GM19397 (cell line): Measurements from ENCODE around the gene BICDL2.
"Not testable (repeated sequence)": the region's sequence is repeated elsewhere in the genome, so short reads cannot be mapped to it uniquely, and the experiment has no call there.

ENCODE experiments used
- ATAC-seq: cut with Tn5 transposase; IDR thresholded peaks from one replicate; pipeline ENCODE4 v1.9.1; 2021; ENCODE audit warnings: mild to moderate bottlenecking, moderate library complexity; ENCODE audit not compliant: unreplicated experiment

BICDL2 gene

DNA sequence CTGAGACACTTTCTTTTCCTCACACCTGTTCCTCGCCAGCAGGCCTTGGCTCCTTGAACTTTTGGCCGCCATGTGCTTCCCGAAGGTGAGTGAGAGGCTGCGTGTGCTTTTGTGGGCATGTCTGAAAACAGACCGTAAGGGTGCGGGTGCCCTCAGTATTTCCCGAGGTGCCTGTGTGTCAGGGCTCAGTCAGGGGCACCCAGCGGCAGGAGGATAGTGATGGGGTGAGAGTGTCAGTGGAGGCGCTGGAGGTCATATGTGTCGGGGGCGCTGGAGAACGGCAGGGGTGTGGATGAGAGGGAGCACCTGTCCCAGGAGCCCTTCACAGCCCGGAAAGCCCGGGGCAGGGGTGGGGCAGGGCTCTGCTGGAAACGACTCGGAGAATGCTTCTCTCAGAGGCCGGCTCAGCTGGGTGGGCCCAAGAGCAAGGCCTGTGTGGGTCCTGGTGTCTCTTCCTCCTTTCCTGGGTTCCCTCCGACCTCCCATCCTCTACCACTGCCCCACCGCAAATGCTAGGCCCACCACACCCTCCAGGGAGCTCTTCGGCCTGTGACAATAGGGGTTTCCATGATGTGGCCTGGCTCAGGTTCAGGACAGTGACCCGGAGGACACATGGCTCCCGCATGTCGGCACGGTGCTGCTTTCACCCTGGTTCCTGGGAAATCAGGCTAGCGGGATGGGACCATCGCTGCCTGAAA is 29.1 kb upstream of the BICDL2 start:
- ATAC-seq: no peak

DNA sequence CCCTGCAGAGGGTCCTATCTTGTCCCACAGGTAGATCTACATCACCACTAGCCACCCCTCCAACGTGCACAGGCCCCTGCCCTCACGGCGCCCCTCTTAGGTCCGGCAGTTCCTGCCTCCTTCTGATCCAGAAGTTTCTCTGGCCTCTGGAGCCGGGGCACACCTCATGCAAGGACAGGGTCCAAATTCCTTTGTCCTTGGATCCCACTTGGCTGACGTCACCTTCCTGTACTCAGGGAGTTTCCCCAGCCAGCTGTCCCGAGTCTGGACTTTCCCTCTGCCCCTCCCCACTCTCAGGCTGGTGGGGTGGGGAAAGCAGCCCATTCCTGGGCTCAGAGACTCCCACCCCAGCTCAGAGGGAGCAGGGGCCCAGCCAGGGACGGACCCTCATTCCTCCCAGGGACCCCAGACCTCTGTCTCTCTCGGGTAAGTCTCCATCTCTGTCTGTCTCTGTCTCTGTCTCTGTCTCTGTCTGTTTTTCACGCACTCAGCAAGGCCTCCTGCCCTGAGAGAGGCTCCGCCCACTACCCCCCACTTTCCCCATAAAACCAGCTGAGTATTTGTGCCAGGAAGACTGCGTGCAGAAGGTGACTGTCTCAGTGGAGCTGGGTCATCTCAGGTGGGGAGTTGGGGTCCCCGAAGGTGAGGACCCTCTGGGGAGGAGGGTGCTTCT is 28.5 kb upstream of the BICDL2 start, which contains the start of gene IL32:
Gene IL32 (plus strand): TSS at position 572 of the 673 bp plus-strand sequence. CDS start 172 bp downstream, outside the sequence.
- no peak for ATAC-seq

DNA sequence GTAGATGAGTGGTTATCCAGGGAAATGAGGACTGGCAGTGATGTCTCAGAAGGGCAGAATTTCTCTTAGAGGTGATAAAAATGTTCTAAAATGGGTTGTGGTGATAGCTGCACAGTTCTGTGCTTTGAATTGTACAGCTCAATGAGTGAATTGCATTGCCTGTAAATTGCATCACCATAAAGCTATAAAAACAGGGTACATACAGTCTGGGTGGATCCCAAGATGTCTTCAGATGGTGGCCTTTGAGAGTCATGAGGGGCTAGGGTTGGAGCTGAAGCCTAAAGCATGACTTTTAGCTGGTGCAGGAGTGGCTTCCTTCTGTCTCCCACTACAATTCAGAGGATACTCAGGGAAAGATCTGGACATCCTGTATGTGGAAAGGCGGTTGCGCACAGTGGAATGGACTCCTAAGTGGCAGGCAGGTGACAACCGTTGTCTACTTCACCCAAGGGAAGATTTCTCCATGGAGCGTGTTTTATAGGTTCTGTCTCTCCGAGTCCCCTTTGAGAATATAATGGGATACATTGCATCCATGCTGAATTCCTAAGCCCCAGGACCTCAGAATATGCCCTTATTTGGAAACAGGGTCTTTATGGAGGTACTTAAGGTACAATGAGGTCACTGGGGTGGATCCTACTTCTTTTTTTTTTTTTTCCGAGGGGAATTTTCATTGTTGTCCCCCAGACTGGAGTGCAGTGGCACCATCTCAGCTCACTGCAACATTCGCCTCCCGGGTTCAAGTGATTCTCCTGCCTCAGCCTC is 27.1 kb upstream of the BICDL2 start:
- no peak for ATAC-seq

DNA sequence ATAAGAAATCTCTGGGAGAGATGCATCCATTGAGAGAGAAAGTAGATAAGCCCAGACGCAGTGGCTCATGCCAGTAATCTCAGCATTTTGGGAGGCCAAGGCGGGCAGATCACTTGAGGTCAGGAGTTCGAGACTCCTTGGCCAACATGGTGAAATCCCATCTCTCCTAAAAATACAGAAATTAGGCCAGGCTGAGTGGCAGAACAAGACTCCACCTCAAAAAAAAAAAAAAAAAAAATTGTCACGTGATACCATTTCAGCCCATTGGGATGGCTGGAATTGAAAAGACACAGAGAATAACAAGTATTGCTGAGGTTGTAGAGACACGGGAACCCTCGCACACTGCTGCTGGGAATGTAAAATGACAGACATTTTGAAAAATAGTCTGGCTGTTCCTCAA is 25.8 kb upstream of the BICDL2 start:
- no peak for ATAC-seq

DNA sequence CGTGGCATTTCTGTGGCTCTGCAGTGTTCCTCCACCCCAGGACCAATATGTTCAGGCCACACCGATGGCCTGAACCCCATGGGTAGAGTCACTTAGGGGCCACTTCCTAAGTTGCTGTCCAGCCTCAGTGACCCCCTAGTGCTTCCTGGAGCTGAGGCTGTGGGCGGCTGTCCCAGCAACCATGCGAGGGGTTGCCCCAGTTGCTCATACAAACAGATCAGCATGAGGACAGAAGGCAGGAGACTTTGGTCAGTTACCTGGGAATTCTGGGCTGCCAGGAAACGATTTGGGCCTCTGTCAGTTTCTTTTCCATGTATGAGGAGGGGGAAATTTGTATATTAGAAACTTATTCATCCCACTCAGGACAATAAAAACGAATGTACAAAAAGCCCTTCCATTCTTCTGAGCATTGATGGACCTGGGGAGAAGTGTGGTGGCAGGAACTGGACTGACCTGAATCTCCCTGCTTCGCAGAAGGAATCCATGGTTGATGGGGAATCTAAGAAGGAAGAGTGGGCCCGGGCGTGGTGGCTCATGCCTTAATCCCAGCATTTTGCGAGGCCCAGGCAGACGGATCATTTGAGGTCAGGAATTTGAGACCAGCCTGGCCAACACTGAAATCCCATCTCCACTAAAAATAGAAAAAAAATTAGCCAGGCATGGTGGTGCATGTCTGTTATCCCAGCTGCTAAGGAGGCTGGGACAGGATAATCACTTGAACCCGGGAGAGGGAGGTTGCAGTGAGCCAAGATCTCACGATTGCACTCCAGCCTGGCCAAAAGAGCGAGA is 23.8 kb upstream of the BICDL2 start:
- ATAC-seq: no peak

DNA sequence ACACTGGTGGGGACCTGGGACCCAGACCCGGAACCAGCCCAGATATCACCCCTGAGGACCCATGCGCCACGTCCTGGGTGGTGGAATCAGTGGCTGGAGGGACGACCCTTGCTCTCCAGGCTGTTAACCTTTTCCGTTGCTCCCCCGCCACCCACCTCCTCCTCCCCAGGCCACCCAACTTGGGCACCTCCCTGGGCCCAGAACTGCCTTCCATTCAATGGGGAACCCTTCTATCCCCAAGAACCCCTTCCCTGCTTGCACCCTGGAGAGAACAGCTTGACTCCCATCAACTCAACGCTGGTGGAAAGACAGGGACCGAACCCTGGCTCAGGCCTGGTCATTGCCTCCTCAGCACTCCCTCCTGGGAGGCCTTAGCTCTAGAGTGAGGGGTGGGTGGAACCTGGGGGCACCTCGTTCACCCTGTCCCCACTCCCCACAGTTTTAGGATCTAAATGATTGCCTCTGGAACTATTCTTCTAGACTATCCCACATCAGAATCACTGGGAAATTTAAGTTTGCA is 23.0 kb upstream of the BICDL2 start:
- ATAC-seq: no peak

DNA sequence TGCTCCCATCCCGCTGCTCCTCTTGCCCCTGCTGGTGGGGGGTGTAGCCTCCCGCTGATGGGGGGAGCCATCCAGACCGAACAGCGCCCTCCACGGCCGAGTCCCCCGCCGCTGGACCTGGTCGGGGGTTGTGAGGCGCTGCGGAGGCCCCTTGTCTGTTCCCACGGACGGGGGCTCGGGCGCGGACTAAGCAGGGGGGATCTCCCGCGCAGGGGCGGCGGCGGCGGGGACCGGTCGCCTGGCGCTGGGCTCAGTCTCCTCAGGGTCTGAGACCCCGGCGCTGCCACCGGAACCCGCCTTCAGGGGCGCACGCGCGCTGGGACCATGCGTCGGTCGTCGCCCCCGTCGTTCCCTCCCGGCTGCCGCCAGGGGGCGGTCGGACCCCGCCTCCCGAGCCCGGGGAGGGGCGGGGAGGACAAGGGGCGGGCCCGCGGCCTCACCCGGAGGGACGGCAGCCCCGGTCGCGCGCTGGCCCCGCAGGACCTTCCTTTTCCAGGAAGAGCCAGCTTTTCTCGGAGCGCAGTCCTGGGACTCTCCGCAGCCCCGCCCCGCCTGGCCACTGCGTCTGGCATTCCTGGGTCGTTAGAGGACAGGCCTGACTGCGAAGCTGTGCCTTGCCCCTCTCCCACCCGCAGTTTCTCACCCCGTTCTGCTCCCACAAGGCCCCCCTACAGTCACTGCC is 22.4 kb upstream of the BICDL2 start:
- ATAC-seq: peak; percentile 90

DNA sequence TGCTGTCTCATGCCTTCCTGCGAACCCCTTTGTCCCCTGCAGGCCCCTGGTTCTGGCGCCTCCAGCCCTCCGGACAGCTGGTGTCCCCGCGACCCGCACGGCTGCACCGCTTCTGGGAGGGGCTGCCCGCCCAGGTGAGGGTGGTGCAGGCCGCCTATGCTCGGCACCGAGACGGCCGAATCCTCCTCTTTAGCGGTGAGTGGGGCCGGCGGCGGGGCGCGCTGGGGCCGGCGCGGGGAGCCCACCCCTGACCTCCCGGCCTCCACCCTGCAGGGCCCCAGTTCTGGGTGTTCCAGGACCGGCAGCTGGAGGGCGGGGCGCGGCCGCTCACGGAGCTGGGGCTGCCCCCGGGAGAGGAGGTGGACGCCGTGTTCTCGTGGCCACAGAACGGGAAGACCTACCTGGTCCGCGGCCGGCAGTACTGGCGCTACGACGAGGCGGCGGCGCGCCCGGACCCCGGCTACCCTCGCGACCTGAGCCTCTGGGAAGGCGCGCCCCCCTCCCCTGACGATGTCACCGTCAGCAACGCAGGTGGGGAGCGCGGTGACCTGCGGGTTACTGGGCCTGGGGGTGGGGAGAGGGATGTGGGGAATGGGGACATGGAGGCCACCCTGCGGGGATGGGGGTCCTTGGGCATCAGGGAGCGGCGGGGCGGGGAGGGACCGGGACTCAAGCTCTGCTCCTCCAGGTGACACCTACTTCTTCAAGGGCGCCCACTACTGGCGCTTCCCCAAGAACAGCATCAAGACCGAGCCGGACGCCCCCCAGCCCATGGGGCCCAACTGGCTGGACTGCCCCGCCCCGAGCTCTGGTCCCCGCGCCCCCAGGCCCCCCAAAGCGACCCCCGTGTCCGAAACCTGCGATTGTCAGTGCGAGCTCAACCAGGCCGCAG is 21.6 kb upstream of the BICDL2 start:
- peak; percentile 19 for ATAC-seq

DNA sequence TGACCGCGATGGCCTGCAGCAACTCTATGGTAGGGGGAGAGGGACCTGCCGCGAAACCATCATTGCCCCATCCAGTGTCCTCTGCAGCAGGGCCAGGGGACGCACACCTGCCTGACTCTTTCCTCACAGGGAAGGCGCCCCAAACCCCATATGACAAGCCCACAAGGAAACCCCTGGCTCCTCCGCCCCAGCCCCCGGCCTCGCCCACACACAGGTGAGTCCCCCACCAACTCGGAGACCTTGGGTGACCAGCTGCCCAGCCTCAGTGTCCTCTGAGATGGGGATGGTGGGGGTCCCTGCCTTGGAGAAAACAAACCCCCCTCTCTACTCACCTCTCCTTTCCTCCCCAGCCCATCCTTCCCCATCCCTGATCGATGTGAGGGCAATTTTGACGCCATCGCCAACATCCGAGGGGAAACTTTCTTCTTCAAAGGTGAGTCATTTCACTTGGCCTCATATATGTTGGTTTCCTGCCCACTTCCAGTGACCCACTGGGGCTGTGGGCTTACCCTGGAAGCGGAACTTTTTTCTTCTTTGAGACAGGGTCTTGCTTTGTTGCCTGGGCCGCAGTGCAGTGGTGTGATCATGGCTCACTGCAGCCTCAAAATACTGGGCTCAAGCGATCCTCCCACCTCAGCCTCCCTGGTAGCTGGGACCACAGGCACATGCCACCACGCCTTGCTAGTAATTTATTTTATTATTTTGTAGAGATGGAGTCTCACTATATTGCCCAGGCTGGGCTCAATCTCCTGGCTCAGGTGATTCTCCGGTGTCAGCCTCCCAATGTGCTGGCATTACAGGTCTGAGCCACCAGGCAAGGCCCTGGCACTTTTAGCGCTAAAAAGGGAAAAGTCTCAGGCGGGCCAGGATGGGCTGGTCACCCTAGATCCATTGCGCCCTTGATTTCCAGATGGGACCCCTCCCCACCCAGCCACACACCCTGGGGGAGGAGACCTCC is 20.7 kb upstream of the BICDL2 start:
- no peak for ATAC-seq

DNA sequence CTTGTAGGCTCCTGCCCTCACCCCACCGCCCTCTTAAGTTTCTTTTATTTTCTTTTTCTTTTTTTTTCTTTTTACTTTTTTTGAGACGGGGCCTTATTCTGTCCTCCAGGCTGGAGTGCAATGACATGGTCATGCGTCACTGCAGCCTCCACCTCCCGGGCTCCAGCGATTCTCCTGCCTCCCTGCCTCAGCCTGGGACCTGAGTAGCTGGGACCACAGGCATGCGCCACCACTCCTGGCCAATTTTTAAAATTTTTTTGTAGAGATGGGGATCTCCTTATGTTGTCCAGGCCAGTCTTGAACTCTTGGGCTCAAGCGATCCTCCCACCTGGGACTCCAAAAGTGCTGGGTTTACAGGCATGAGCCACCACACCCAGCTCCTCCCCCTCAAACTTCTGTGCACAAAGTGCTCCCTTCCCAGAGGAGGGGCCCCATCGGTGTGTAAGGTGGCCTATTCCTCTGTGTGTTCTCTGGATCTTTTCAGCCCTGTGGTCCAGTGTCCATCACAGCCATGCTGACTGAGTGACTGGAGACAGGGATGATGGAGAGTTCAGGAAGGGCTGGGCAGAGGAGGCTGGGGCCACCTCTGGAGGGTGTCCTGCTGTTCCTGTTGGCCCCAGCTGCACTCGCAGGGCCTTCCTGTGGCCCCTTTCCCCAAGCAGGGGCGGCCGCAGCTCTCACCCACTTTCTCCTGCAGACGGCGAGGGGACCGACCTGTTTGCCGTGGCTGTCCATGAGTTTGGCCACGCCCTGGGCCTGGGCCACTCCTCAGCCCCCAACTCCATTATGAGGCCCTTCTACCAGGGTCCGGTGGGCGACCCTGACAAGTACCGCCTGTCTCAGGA is 19.8 kb upstream of the BICDL2 start:
- ATAC-seq: no peak

DNA sequence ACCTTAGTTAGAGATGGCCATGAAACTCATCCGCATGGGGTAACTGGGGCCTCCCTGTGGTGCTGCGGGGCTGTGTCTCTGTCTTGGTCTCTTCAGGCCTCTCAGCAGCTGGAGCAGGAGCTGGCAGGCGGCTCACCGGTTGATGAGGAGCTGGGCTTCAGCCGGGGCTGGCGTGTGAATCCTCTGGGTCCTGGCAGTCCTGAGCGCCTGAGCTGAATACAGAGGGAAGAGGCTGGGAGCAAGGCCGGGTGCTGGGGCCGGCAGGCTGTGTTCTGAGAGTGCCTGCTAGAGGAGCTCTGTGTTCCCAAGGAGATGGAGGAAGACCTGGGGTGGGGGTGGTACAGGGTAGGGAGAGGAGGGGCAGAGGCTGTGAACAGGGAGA is 19.0 kb upstream of the BICDL2 start:
- not testable (repeated sequence) for ATAC-seq

DNA sequence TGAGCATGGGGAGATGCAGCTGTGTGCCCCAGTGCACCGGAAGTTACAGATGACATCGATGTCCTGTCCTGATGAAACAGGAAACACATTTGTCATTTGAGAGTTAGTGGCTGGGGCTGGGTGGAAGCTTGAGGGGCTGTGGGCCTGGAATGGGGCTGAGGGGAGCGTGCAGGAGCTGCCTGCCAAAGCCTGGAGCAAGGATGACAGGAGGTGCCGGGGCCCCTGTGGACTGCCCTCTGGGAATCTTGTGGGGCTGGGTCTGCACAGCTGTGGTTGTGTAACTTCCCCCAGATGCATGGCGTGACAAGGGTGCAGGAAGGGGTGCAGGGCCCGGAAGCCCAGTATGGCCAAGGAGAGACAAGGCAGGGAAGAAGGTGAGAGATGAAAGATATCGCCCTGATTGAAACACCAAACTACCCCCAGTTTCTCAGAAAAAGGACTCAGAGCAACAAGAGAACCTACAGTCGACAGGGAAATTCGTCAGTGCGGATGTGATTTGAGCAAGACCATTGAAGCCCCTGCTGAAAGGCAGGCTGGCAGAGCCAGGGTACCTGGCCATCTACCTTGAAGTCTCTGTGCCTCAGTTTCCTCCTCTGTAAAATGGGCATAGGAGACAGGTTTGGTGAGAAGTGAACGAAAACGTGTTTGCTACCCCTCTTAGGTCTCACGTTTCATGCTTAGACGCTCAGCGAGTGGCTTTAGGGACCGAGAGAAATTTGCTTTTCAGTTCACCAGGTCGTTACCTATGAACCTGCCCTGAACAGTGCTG is 18.4 kb upstream of the BICDL2 start:
- no peak for ATAC-seq

DNA sequence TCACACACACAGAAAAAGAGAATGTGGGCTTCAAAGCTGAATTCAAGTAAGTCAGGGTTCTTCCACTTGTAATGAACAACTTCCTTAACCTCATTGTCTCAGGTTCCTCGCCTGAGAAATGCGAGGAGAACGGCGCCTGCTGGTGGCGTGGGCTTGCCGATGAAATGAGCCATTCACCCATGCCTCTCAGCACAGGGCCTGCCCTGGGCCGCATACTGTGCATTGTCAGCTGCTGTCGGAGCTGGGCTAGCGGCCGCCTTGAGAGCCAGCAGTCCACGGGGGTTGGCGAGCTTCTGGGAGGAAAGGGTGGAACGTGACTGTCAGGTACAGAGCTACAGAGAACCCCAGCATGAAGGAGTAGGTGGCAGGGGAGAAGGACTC is 16.6 kb upstream of the BICDL2 start:
- ATAC-seq: not testable (repeated sequence)

DNA sequence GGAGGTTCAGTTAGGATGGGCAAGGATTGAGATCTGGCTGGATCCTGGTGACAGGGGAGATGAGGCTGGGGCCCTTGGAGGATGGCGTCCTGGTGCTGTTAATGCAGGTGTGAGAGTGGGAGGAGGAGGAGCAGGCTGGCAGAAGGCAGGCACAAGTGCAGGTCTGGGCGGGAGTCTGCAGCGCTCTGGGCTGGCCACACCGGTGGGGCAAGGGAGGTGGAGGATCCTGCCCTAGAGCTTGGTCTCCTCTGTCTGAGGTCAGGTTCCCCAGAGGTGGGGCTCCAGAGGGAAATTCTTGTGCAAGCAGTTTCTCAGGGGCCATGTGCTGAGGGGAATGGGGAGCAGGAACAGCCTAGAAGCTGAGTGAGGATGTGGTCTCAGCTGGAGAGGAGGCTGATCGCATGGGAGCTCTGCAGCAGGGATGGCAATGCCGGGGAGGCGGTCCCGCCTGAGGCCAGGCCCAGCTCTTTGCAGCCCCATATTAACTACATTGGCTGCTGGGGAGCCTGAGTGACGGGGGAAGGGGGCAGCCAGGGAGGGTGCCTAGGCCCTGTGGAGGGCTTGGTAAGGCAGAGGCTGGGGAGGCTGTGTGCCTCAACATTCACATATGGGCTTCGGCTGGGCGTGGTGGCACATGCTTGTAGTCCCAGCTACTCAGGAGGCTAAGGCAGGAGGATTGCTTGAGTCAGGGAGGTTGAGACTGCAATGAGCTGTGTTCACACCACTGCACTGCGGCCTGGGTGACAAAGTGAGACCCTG is 16.0 kb upstream of the BICDL2 start:
- ATAC-seq: not testable (repeated sequence)

DNA sequence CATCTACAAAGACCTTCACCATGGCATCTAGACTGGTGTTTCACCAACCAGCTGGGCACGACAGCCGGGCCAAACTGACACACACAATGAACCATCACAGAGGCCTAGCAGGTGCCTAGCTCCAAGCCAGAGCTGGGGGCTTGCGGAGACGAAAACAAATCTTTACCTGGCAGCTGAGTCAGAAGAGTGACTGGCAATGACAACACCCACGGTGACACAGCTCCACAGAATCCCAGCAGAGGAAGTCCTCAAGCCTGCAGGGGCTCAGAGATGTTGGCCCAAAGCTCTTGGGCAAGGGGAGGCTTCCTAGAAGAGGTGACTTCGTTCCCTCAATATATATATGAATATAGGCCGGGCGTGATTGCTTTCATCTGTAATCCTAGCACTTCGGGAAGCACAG is 14.8 kb upstream of the BICDL2 start:
- no peak for ATAC-seq

DNA sequence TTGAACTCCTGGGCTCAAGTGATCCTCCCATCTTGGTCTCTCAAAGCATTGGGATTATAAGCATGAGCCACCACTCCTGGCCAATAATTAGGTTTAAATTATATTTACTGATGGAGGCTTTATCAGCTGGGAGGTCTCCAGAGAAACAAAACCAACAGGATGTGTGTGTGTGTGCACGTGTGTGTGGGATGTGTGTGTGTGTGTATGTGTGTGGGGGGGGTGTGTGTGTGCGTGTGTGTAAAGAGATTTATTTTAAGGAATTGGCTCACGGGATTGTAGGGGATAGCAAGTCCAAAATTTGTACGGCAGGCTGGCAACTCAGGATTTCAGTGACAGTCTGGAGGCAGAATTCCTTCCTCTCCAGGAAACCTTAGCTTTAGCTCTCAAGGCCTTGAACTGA is 14.3 kb upstream of the BICDL2 start:
- ATAC-seq: no peak
